ENCODE results near the gene NTPCR. TPM values are rescaled to one million over a fixed set of nuclear protein-coding genes. Genes with fewer than 3 reads are reported as not detected.

The NTPCR gene
- polyA plus RNA-seq, 1 donor (not counting 4 experiments of a cell fraction or from before 2014, with no cell fraction given): 40.0 TPM

- DNase-seq (ENCODE audit: low read depth, low spot score): no peak
- H3K9me3 ChIP-seq (ENCODE audit: control insufficient read depth, low read depth, low read length): no peaks in the 10 kb centered on the region
- H3K4me1 ChIP-seq (ENCODE audit: control insufficient read depth, extremely low read depth, insufficient read depth, low read length): no peaks in the 10 kb centered on the region
- H3K36me3 ChIP-seq (ENCODE audit: control insufficient read depth in 2 of 2, extremely low read depth in 1 of 2, insufficient read depth in 2 of 2, low read length in 2 of 2): no peaks in the 10 kb centered on the region
- H3K4me2 ChIP-seq (ENCODE audit: control insufficient read depth, extremely low read depth, insufficient read depth, low read depth, low read length): no peak overlapping the region
- dilution Hi-C loops (cut with MboI; ENCODE audit: extremely low pct_ligation_motif_present, low sequenced_read_pairs): no loop called here
- no peak overlapping the region for H3K27ac ChIP-seq (ENCODE audit: control insufficient read depth, insufficient read depth, low read length)
- no peak for TF ChIP-seq CTCF (optimal IDR thresholded peaks at IDR 0.05 in 1 of 3, IDR thresholded peaks at IDR 0.05 in 1 of 3, conservative IDR thresholded peaks at IDR 0.05 in 1 of 3; ENCODE audit: extremely low read depth in 1 of 3, insufficient read depth in 2 of 3, low read length in 3 of 3)
- TF ChIP-seq EZH2 (IDR thresholded peaks at IDR 0.05; ENCODE audit: low read length): no peak
- H3K9me1 ChIP-seq (ENCODE audit: control insufficient read depth, extremely low read depth, insufficient read depth, low read length): no peaks in the 10 kb centered on the region
- no peaks in the 10 kb centered on the region for H4K20me1 ChIP-seq (ENCODE audit: control insufficient read depth, extremely low read depth, insufficient read depth, low read length)
- no peak for FAIRE-seq
- no peaks in the 10 kb centered on the region for H3K79me2 ChIP-seq (ENCODE audit: control insufficient read depth, insufficient read depth, low read length)
- no peak overlapping the region for H2AFZ ChIP-seq (ENCODE audit: control insufficient read depth, low read length)
- no peaks in the 10 kb centered on the region for H3K27me3 ChIP-seq (ENCODE audit: control insufficient read depth, extremely low read depth, insufficient read depth, low read length)
- no peak overlapping the region for H3K9ac ChIP-seq (ENCODE audit: control insufficient read depth, extremely low read depth, insufficient read depth, low read length)
- no peak overlapping the region for H3K4me3 ChIP-seq (ENCODE audit: control insufficient read depth in 2 of 3, extremely low read depth in 1 of 3, insufficient read depth in 2 of 3, low read depth in 1 of 3, low read length in 3 of 3)
These were observed 7.8 kb upstream of the NTPCR start for GRCh38 chr1:232942413-232943294.

- Histone ChIP-seq H3K9me3 (ENCODE audit: control insufficient read depth, low read depth, low read length) (no peaks in the 10 kb centered on the region), H3K9ac (ENCODE audit: control insufficient read depth, extremely low read depth, insufficient read depth, low read length) (no peak overlapping the region), H3K79me2 (ENCODE audit: control insufficient read depth, insufficient read depth, low read length) (no peaks in the 10 kb centered on the region), H4K20me1 (ENCODE audit: control insufficient read depth, extremely low read depth, insufficient read depth, low read length) (no peaks in the 10 kb centered on the region), H3K4me3 (ENCODE audit: control insufficient read depth in 2 of 3, extremely low read depth in 1 of 3, insufficient read depth in 2 of 3, low read depth in 1 of 3, low read length in 3 of 3) (no peak overlapping the region), H2AFZ (ENCODE audit: control insufficient read depth, low read length) (no peak overlapping the region), H3K27ac (ENCODE audit: control insufficient read depth, insufficient read depth, low read length) (no peak overlapping the region), H3K4me1 (ENCODE audit: control insufficient read depth, extremely low read depth, insufficient read depth, low read length) (no peaks in the 10 kb centered on the region), H3K9me1 (ENCODE audit: control insufficient read depth, extremely low read depth, insufficient read depth, low read length) (no peaks in the 10 kb centered on the region), H3K36me3 (ENCODE audit: control insufficient read depth in 2 of 2, extremely low read depth in 1 of 2, insufficient read depth in 2 of 2, low read length in 2 of 2) (no peaks in the 10 kb centered on the region), H3K27me3 (ENCODE audit: control insufficient read depth, extremely low read depth, insufficient read depth, low read length) (no peaks in the 10 kb centered on the region), H3K4me2 (ENCODE audit: control insufficient read depth, extremely low read depth, insufficient read depth, low read depth, low read length) (no peak overlapping the region)
- no peak for FAIRE-seq
- dilution Hi-C loops (cut with MboI; ENCODE audit: extremely low pct_ligation_motif_present, low sequenced_read_pairs): no loop called here
- DNase-seq (ENCODE audit: low read depth, low spot score): no peak
- TF ChIP-seq CTCF (optimal IDR thresholded peaks at IDR 0.05 in 1 of 3, IDR thresholded peaks at IDR 0.05 in 1 of 3, conservative IDR thresholded peaks at IDR 0.05 in 1 of 3; ENCODE audit: extremely low read depth in 1 of 3, insufficient read depth in 2 of 3, low read length in 3 of 3) (no peak), EZH2 (IDR thresholded peaks at IDR 0.05; ENCODE audit: low read length) (no peak)
These were observed 6.6 kb upstream of the NTPCR start for GRCh38 chr1:232943679-232944252.
